GDM1 (cell line): Measurements from ENCODE around the gene TNFRSF6B.

ENCODE experiments used
- DNase-seq: peaks from one replicate; lab custom pipeline; 2025; lab: John Stamatoyannopoulos, UW

Gene TNFRSF6B

GRCh38 chr20:63697868-63698545, 1.6 kb downstream of the TNFRSF6B start:
- no peak for DNase-seq

DNA sequence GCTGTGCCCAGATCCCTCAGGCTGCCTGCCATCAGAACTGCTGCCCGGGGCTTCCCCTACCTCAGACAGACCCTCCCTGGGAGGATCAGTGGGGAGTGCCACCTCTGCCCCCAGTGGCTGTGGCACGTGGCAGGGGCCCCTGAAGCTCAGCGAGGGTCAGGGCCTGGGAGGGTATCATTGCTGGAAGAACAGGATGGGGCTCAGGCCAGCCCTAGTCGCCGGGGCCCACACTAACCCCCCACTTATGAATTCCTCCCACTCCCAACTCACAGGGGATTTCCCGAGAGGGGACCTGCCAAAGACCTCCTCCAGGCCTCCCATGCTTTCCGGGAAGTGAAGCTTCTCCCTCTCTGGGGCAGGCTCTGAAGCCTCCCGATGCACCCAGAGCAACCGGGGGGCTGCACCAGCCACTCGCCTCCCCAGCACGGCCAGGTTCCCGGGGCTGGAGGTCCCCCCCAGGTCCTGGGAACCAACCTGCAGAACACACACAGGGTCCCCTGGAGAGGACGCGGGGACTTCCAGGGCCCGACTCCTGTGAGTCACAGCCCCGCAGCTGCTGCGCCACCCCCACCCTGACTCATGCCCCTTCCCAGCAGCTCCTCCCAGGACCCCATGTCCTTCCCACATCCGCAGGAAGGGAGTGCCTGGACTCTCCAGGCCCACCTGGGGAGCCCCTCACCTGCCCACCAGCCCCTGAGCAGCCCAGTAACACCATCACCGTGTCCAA, 2.5 kb downstream of the TNFRSF6B start:
- no peak for DNase-seq

- no peak for DNase-seq
Observed at GRCh38 chr20:63699466-63700198, 3.2 kb downstream of the TNFRSF6B start.

- DNase-seq: no peak
Observed at GRCh38 chr20:63700199-63701050, 4.0 kb downstream of the TNFRSF6B start.

- DNase-seq: no peak
Observed at GRCh38 chr20:63701051-63701328, 4.5 kb downstream of the TNFRSF6B start.

DNA sequence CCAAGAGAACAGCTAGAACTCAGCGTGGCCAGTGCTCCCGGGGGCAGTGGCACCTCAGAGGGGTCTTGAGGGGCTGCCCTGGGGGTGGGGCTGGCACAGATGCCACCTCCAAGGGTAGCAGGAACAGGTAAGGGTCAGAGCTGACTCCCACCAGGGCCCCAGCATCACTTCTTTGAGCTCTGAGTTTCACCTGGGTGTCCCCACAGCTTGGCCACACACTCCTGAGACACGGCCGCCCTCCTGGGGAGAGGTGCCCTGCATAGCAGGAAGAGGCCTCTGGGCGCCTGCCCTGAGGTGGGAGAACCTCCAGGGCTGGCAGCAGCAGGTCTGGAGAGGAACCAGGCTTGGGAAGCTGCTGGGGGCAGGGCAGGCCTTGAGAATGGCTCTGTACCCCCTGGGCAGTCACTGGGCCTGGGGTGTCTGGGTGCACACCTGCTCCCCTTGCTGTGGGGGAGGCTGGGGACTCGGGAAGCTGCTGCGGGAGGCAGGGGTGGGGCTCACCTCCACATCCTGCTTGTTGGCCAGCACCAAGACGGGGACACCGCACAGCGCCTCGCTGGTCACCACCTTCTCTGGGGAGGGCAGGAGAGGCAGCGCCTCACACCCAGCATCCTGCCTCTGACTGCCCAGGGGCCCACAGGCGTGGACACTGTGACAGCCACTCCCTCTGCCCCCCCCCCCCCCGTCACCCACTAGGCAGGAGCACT, 5.0 kb downstream of the TNFRSF6B start:
- DNase-seq: no peak

GRCh38 chr20:63702036-63702665, 5.7 kb downstream of the TNFRSF6B start:
- DNase-seq: no peak

- no peak for DNase-seq
Observed at GRCh38 chr20:63702751-63703470, 6.5 kb downstream of the TNFRSF6B start.

DNA sequence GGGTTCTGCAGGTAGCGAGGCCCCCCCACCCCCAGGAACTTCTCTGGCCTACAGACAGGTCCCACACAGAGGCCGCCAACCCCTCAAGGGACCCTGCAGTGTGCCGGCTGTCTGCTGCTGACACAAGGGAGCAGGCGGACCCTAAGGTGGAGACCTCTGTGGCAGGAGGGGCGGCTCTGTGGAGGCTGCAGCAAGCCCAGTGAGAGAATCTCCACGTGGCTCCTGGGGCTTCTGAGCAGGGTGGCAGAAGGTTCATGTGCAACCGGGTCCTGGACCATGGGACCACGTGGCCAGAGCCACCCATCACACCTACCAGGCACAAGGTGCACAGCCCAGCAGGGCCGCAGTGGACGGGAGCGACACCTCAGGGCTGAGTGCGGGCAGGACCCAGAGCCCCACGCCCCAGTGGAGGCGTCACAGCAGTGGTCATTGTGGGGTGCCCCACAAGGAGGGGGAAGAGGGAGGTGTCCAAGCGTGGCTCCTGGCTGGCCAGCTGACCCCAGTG, 7.1 kb downstream of the TNFRSF6B start:
- no peak for DNase-seq

DNA sequence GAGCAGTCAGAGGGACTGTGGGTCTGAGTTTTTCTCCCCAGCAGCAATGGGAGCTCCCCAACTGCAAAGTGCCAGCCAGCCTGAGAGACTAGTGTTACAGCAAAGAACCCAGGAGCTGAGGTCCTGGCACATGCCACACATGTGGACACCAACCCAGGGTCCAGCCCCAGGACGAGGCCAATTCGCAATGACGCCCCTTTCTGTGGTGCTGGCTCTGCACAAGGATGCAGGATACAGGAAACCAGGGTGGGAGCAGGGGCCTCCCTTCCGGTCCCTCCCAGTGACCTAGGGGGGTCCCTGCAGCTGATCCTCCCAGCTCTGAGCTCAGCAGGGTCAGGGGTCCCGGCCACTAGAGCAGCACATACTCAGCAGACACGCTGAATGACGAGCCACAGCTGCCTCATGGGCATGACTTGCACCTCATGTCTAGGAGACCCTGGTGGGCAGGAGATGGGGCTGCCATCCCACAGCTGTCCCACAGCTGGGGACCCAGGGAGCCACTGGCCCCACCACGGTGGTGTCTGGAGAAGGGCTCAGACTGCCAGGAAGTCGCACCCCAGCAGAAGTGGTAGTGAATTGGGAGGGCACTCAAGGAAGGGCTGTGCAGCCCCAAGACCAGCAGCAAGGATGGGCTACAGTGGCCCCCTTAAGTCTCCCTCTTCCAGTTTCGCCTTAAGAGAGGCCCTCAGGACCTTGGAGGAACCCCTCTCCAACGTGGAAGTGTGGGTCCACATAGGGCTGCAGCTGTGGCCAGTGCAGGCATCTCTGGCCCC, 7.7 kb downstream of the TNFRSF6B start:
- no peak for DNase-seq

DNA sequence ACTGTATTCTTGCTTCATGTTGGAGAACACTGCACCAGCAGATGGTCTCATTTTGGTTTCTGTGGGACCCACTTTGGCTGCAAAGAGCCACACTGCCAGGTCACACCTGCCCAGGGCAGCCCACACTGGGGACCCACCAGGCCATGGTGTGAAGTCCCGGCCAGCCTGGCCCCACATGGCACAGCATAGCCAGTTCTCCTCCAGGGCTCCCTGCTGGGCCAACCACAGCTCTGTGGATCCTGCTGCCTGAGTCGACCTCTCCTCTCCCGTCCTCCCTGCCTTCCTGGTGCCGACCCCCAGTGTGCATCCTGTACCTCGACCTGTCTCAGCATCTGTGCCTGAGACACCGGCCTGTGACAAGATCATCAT, 8.3 kb downstream of the TNFRSF6B start:
- no peak for DNase-seq

- no peak for DNase-seq
Observed at GRCh38 chr20:63705232-63706026, 9.0 kb downstream of the TNFRSF6B start.

GRCh38 chr20:63706027-63706695, 9.7 kb downstream of the TNFRSF6B start:
- no peak for DNase-seq

GRCh38 chr20:63706852-63707557, 10.6 kb downstream of the TNFRSF6B start:
- DNase-seq: no peak

DNA sequence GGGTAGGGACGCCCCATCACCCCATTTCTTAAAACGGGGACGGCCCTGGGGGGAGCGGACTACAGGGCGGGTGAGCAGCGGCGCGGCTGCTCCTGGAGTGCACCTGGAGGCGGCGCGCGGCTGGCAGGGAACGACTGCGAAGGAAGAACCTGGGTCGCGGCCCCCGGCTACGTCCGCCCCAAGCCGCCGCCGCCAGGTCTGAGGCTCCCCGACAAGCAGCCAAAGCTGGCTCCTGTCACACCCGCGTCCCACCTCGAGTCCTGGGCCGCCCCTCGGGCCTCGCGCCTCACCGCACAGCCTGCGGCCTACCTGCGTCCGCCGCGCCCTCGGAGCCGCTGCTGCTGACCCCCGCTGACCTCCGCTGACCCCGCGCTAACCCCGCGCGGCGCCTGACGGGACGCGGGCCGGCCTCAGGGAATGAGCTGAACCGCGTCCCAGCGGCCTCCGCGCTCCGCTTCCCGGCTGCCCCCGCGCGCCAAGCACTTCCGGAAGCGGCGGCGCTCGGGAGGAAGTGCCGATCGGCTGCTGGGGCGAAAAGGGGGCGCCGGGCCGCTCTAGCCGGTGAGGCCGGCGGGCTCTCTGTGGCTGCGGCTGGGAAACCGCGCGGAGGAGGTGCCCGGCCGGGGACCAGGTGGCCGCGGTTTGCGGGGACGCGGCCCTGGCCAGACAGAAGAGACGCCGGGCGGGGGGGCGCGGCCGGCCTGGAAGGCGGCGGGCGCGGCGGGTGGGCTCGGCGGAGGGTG, 11.3 kb downstream of the TNFRSF6B start, which contains the start of the genes ARFRP1 and ZGPAT:
Gene ARFRP1 (minus strand): TSS at position 419 of the 743 bp plus-strand sequence. CDS start 885 bp downstream, outside the sequence.
Gene ZGPAT (plus strand): TSS at position 482 of the 743 bp plus-strand sequence. CDS start 542 bp downstream, outside the sequence.
- DNase-seq: peak; percentile 87
